Inferior parietal cortex (tissue), 1 donor: ENCODE results near the gene GRM3.

Experiments
- DNase-seq: peaks from one replicate; pipeline ENCODE4 v3.0.0-alpha.2; 2016; ENCODE audit errors: extremely low spot score

Gene GRM3

GRCh38 chr7:86900886-86901285 lies 257.2 kb downstream of the GRM3 start:
- no peak for DNase-seq

GRCh38 chr7:86904949-86905834 lies 261.5 kb downstream of the GRM3 start:
- DNase-seq = peak; percentile 62

GRCh38 chr7:86908948-86909347 lies 265.2 kb downstream of the GRM3 start:
- no peak for DNase-seq

- DNase-seq = no peak
Observed at GRCh38 chr7:86911659-86912058, 267.9 kb downstream of the GRM3 start.

GRCh38 chr7:86913709-86914108 lies 270.0 kb downstream of the GRM3 start:
- no peak for DNase-seq
